GM21381 (cell line): ENCODE measurements around the gene MOV10.
"Not testable (repeated sequence)": the region's sequence is repeated elsewhere in the genome, so short reads cannot be mapped to it uniquely, and the experiment has no call there.

Experiments
- ATAC-seq: cut with Tn5 transposase; IDR thresholded peaks from one replicate; pipeline ENCODE4 v1.9.1; 2021; ENCODE audit warnings: mild to moderate bottlenecking, moderate library complexity; ENCODE audit not compliant: unreplicated experiment

Gene MOV10, protein sequence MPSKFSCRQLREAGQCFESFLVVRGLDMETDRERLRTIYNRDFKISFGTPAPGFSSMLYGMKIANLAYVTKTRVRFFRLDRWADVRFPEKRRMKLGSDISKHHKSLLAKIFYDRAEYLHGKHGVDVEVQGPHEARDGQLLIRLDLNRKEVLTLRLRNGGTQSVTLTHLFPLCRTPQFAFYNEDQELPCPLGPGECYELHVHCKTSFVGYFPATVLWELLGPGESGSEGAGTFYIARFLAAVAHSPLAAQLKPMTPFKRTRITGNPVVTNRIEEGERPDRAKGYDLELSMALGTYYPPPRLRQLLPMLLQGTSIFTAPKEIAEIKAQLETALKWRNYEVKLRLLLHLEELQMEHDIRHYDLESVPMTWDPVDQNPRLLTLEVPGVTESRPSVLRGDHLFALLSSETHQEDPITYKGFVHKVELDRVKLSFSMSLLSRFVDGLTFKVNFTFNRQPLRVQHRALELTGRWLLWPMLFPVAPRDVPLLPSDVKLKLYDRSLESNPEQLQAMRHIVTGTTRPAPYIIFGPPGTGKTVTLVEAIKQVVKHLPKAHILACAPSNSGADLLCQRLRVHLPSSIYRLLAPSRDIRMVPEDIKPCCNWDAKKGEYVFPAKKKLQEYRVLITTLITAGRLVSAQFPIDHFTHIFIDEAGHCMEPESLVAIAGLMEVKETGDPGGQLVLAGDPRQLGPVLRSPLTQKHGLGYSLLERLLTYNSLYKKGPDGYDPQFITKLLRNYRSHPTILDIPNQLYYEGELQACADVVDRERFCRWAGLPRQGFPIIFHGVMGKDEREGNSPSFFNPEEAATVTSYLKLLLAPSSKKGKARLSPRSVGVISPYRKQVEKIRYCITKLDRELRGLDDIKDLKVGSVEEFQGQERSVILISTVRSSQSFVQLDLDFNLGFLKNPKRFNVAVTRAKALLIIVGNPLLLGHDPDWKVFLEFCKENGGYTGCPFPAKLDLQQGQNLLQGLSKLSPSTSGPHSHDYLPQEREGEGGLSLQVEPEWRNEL

GRCh38 chr1:112674440-112674985, at the start of gene MOV10:
TSS of gene MOV10 (plus strand) at chr1:112674659. CDS start at chr1:112674913, 254 bp downstream.
- ATAC-seq, result peak; percentile 52

GRCh38 chr1:112625696-112626095, 48.8 kb upstream of the MOV10 start:
- ATAC-seq, result no peak

- ATAC-seq, result no peak
Observed at GRCh38 chr1:112626193-112626592, 48.3 kb upstream of the MOV10 start.

DNA sequence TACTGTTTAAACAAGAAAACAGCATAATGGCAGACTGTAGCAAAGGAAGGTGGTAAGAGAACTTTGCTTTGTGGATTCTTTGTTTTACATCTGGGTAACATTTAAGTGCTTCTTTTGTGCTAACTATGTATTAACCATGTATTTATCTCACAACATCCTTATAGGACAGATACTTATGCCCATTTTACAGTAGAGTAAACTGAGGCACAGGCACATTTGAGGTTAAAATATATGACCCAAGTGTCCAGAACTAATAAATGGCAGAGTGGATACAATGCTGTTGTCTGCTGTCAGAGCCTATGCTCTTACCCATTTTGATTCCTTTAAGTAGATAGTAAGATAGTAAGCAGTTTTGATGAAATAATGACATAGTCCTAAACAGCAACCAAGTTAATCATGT, 47.6 kb upstream of the MOV10 start:
- ATAC-seq, result no peak

GRCh38 chr1:112628516-112628915, 45.9 kb upstream of the MOV10 start:
- ATAC-seq, result no peak

DNA sequence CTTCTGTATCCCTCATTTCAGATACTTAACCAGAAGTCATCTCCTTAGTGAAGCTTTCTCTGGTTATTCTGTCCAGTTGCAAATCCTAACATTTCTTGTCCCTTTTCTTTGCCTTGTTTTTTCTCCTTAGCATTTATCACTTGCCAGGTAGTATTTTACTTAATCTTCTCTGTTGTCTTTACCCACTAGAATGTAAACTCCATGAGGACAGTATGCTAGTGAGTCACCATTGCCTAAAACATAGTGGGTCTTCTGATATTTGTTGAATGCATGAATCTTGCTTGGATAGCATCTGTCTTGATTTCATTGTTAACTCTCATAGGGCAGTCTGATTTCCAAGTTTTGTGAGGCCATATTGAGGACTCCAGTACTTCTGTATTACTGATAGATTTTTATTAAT, 45.2 kb upstream of the MOV10 start:
- no peak for ATAC-seq

GRCh38 chr1:112633628-112634027, 40.8 kb upstream of the MOV10 start:
- no peak for ATAC-seq

DNA sequence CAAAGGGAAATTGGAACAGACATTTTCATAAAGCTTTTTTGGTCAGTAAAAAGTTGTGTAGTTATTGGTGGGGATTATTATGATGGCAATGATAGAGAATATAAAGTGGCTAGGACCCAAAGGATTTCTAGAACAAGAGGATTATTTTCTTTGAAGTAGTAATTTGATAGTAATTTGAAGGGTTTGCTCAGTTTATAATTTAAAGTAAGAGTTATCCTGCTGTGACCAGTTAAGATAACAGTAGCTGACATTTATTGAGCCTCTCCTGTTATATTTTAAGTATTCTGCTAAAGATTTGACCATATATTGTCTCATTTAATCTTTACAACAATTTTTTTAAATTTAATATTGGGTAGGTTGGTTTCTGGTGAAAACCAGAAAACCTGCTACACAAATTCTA, 40.1 kb upstream of the MOV10 start:
- ATAC-seq, result no peak

- no peak for ATAC-seq
Observed at GRCh38 chr1:112636056-112636455, 38.4 kb upstream of the MOV10 start.

GRCh38 chr1:112636597-112637253, 37.7 kb upstream of the MOV10 start:
- no peak for ATAC-seq

GRCh38 chr1:112637254-112638109, 37.0 kb upstream of the MOV10 start:
- ATAC-seq, result no peak

GRCh38 chr1:112638110-112638428, 36.4 kb upstream of the MOV10 start:
- no peak for ATAC-seq

- not testable (repeated sequence) for ATAC-seq
Observed at GRCh38 chr1:112640437-112640836, 34.0 kb upstream of the MOV10 start.

DNA sequence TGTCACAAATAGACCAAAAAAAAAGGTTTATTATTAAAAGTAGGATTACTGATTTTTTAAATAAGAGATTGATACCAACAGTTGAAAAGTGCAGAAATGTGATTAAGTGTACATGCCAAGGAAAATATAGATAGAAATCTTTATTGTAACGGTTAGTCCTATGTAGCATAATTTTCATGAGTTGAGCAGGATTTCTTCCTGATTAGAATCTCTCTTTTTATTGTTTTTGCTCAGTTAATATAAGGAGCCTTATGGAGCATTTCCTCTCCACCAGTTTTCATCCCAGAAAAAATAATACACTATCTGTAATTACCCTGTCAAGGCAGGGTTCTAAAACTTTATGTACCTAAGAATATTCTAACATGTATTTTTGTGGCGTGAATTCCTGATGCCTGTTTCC, 31.4 kb upstream of the MOV10 start:
- ATAC-seq, result no peak

DNA sequence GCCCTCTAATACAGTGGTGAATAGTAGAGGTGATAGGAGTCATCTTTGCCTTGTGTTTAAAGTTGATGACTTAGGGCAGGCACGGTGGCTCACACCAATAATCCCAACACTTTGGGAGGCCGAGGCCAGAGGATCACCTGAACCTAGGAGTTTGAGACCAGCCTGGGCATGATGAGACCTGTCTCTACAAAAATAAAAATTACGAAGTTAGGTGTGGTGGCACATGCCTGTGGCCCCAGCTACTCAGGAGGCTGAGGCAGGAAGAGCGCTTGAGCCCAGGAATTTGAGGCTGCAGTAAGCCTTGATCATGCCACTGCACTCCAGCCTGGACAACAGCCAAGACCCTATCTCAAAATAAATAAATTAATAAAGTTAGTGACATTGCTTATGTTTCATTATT, 28.2 kb upstream of the MOV10 start:
- no peak for ATAC-seq

GRCh38 chr1:112651205-112651604, 23.3 kb upstream of the MOV10 start:
- no peak for ATAC-seq

GRCh38 chr1:112665857-112666256, 8.6 kb upstream of the MOV10 start:
- ATAC-seq, result no peak

DNA sequence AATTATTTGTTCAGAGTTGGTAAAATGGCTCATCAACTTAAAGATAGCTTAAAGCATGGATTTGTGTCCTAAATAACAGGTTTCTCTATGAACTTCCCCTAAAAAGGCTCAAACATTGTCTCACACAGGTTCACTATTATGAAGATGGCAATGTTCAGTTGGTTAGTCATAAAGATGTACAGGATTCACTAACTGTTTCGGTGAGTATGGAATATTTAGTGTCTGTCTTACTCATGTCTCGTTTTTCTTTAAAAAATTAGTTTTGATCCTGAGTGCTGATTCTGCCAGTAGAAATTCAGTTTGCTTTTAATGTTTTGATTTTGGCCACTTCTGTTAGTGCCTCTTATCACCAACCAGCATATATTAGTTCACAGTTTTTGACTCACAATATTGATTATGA, 7.5 kb upstream of the MOV10 start:
- no peak for ATAC-seq

DNA sequence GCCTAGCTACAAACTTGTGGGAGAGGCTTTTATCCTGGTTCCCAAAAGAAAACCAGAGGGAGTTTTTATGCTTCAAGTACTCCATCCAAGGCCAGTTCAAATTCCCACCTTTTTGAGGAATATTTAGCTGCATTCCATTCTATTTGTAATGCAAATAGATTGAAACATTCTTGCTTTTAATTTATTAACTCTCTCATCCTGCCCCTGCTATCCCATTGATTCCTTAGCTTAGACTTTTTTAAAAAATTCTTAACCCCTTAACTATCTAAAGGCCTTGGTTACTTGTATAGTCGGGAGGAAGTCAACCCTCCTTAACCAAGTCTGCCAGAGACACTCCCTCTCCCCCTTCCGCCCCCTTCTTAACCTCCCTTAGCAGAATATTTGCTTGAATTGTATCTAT, 2.5 kb upstream of the MOV10 start:
- no peak for ATAC-seq

DNA sequence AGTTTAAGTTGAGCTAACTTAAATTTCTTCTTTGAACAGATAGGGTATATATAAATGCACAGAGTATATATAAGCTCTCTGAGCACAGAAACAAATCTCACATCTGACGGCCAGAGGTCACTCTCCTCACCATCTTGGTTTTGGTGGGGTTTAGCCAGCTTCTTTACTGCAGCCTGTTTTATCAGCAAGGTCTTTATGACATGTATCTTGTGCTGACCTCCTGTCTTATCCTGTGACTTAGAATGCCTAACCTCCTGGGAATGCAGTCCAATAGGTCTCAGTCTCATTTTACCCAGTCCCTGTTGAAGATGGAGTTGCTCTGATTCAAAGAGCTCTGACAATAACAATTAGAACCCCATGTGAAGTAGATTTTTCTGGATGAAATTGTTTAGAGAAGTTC, 1.6 kb upstream of the MOV10 start:
- no peak for ATAC-seq
